MM.1S (cell line): ENCODE measurements around the gene PHETA1.

ENCODE experiments used
- EZH2 ChIP-seq: fragments of 300-600 bp; sonication (generic); optimal IDR thresholded peaks from 2 replicates; pipeline ENCODE3; 2017; ENCODE audit warnings: low read depth, mild to moderate bottlenecking, antibody characterized with exemption, low read length, mixed read lengths
- TF ChIP-seq, protein P1 (sequence below): fragments of 300-600 bp; sonication (generic); IDR thresholded peaks from 2 replicates; pipeline ENCODE4 v1.5.1; 2016; ENCODE audit warnings: antibody characterized with exemption, low read length, mixed read lengths

DNA sequence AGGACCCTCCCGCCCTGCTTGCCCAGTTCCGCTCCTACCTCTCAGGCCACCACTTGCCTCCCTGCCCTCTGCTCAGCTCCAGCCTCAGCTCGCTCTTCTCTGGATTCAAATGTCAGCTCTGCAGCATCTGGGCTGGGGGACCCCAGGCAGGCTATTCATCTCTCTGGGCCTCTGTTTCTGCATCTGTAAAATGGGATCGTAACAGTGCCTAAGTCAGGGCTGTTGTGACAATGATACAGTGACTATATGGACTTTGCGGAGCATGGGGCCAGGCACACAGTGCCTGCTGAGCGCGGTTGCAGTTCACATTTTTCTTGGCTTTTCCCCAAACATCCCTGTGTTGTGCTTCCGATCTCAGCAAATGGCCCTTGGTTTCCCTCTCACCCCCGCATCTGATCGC is 2.8 kb downstream of the PHETA1 start:
- TF ChIP-seq, protein P1, sequence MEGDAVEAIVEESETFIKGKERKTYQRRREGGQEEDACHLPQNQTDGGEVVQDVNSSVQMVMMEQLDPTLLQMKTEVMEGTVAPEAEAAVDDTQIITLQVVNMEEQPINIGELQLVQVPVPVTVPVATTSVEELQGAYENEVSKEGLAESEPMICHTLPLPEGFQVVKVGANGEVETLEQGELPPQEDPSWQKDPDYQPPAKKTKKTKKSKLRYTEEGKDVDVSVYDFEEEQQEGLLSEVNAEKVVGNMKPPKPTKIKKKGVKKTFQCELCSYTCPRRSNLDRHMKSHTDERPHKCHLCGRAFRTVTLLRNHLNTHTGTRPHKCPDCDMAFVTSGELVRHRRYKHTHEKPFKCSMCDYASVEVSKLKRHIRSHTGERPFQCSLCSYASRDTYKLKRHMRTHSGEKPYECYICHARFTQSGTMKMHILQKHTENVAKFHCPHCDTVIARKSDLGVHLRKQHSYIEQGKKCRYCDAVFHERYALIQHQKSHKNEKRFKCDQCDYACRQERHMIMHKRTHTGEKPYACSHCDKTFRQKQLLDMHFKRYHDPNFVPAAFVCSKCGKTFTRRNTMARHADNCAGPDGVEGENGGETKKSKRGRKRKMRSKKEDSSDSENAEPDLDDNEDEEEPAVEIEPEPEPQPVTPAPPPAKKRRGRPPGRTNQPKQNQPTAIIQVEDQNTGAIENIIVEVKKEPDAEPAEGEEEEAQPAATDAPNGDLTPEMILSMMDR, result no peak
- TF ChIP-seq EZH2, result no peak
